ENCODE results near the gene MSGN1. TPM values are rescaled to one million over a fixed set of nuclear protein-coding genes. Genes with fewer than 3 reads are reported as not detected.

MSGN1 gene
- total and polyA plus RNA-seq, 2 of the 8 experiments (the other 6 are each of a cell fraction or from before 2014, with no cell fraction given): not detected

DNA sequence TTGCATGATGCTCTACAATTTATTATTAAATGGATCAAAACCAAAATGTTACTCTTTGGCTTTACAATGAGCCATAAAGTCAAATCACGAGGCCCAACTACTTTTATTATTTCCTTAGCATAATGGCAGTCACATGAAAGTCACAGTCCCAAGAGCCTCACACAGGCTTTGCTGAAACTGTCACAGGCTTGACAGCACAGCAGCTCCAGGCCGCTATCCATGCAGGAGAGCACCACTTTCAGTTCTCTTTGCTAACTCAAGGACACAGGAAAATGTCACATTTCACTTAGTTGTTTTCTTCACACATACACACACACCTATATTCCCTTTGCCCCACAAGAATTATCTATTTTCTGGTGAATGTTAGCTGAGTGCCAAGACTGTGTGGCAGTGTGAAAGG lies 11.1 kb upstream of the MSGN1 start:
- Histone ChIP-seq H3K4ac (replicated peaks; ENCODE audit: insufficient read length, low read depth, low read length) (no peak overlapping the region), H3K27ac (ENCODE audit: low read depth, low read length) (no peak overlapping the region), H3K23me2 (ENCODE audit: low read depth, low read length) (no peaks in the 10 kb centered on the region), H2BK120ac (replicated peaks; ENCODE audit: low read depth, low read length) (no peak overlapping the region), H3K9me3 (ENCODE audit: insufficient read depth in 2 of 2, low read depth in 1 of 2, low read length in 1 of 2) (no peaks in the 10 kb centered on the region), H3K4me3 (ENCODE audit: extremely low read depth in 1 of 4, insufficient read depth in 2 of 4, low read depth in 3 of 4, low read length in 4 of 4) (no peak overlapping the region), H3K4me2 (ENCODE audit: insufficient read depth in 1 of 2, low read depth in 2 of 2, low read length in 2 of 2) (no peak overlapping the region), H4K5ac (ENCODE audit: insufficient read length, low read depth, low read length) (no peak overlapping the region), H4K8ac (ENCODE audit: extremely low read depth, insufficient read depth, low read length) (no peak overlapping the region), H2BK15ac (ENCODE audit: low read length) (no peak overlapping the region), H3K79me1 (ENCODE audit: low read depth, low read length) (no peaks in the 10 kb centered on the region), H2AFZ (ENCODE audit: low read length) (no peak overlapping the region), H3K79me2 (ENCODE audit: control insufficient read depth in 1 of 2, insufficient read depth in 2 of 2, low read length in 2 of 2) (no peaks in the 10 kb centered on the region), H3K36me3 (ENCODE audit: control insufficient read depth in 2 of 4, insufficient read depth in 4 of 4, low read length in 3 of 4) (no peaks in the 10 kb centered on the region), H3K56ac (replicated peaks; ENCODE audit: insufficient read length, low read depth, low read length) (no peak overlapping the region), H3K18ac (ENCODE audit: extremely low read depth, low read length) (no peak overlapping the region), H2BK5ac (ENCODE audit: low read depth, low read length) (no peak overlapping the region), H4K20me1 (replicated peaks in 1 of 2; ENCODE audit: control insufficient read depth in 1 of 2, insufficient read depth in 2 of 2, low read length in 2 of 2) (no peaks in the 10 kb centered on the region), H3K14ac (ENCODE audit: insufficient read length) (no peak overlapping the region), H3K27me3 (replicated peaks in 1 of 4; ENCODE audit: control insufficient read depth in 3 of 4, extremely low read depth in 1 of 4, insufficient read depth in 3 of 4, low read length in 3 of 4) (peaks cover 0 to 1% (median 0%) of the 10 kb centered on the region in 4 experiments; a peak in 1 of 7 replicates), H2AK5ac (ENCODE audit: low read depth, low read length) (no peak overlapping the region), H3K23ac (ENCODE audit: insufficient read length) (no peak overlapping the region), H3K9ac (replicated peaks in 1 of 4; ENCODE audit: extremely low read depth in 1 of 4, low read depth in 3 of 4, low read length in 3 of 4) (no peak overlapping the region), H2BK12ac (ENCODE audit: low read depth, low read length) (no peak overlapping the region), H4K91ac (replicated peaks; ENCODE audit: insufficient read length, low read length) (no peak overlapping the region), H3K4me1 (replicated peaks in 1 of 4; ENCODE audit: control insufficient read depth in 3 of 4, insufficient read depth in 4 of 4, low read length in 3 of 4) (no peaks in the 10 kb centered on the region), H2BK20ac (ENCODE audit: low read length) (no peak overlapping the region)
- no peak for DNase-seq (ENCODE audit: low read depth in 1 of 2, low spot score in 2 of 2)
- no peak for FAIRE-seq
- ChIA-PET CTCF (ENCODE audit: partially characterized antibody) (interaction anchor here (0.6 to 2.8 kb wide), 3 partner anchors 12 to 1203 kb away, joined by 3 to 11 read pairs (median 3); no protein-coding TSS in a partner anchor), POLR2A (ENCODE audit: partially characterized antibody) (no interaction called here)
- 93% methylated on average over 2 of the region's 2 CpGs; no CpG with 5 or more reads in 1 of the 2 experiments for WGBS, 2 experiments (ENCODE audit: extremely low coverage in 1 of 2, insufficient coverage in 1 of 2, insufficient read length in 1 of 2, insufficient replicate concordance in 2 of 2, low coverage in 1 of 2, low lambda C conversion rate in 2 of 2, missing lambda C conversion rate in 1 of 2)
- TF ChIP-seq POLR2AphosphoS5 (IDR thresholded peaks at IDR 0.05; ENCODE audit: low read depth, low read length): no peak
- TF ChIP-seq SP4 (IDR thresholded peaks at IDR 0.05; ENCODE audit: low read length): no peak
- TF ChIP-seq, protein P1, sequence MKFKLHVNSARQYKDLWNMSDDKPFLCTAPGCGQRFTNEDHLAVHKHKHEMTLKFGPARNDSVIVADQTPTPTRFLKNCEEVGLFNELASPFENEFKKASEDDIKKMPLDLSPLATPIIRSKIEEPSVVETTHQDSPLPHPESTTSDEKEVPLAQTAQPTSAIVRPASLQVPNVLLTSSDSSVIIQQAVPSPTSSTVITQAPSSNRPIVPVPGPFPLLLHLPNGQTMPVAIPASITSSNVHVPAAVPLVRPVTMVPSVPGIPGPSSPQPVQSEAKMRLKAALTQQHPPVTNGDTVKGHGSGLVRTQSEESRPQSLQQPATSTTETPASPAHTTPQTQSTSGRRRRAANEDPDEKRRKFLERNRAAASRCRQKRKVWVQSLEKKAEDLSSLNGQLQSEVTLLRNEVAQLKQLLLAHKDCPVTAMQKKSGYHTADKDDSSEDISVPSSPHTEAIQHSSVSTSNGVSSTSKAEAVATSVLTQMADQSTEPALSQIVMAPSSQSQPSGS (IDR thresholded peaks at IDR 0.05; ENCODE audit: low read length): no peak
- TF ChIP-seq SP1 (IDR thresholded peaks at IDR 0.05; ENCODE audit: low read depth, low read length): no peak
- no peak for TF ChIP-seq PHF8 (conservative IDR thresholded peaks at IDR 0.05; ENCODE audit: low read depth, low read length)
- no peak for TF ChIP-seq RNF2 (IDR thresholded peaks at IDR 0.05; ENCODE audit: borderline replicate concordance, low read depth, low read length, missing control alignments, poor library complexity, severe bottlenecking)
- no peak for TF ChIP-seq GTF2F1 (IDR thresholded peaks at IDR 0.05; ENCODE audit: borderline replicate concordance, low read depth, low read length)
- TF ChIP-seq YY1 (IDR thresholded peaks at IDR 0.05; ENCODE audit: low read depth, low read length): no peak
- no peak for TF ChIP-seq NRF1 (IDR thresholded peaks at IDR 0.05; ENCODE audit: low read depth, low read length)
- no peak for TF ChIP-seq POLR2A (IDR thresholded peaks at IDR 0.05; ENCODE audit: control extremely low read depth in 1 of 2, low read depth in 2 of 2, low read length in 2 of 2)
- no peak for TF ChIP-seq HDAC2 (IDR thresholded peaks at IDR 0.05; ENCODE audit: borderline replicate concordance in 1 of 2, low read depth in 2 of 2, low read length in 2 of 2)

Measured in H1 (cell line).